Measurements from ENCODE around the gene PARVB.

The PARVB gene

GRCh38 chr22:44030051-44030701, 6.1 kb downstream of the PARVB start:
- DNase-seq (ENCODE audit: low read depth): no peak
- TF ChIP-seq MYC (IDR thresholded peaks at IDR 0.05; ENCODE audit: low read depth, low read length) (no peak), CTCF (IDR thresholded peaks at IDR 0.05; ENCODE audit: low read depth, low read length) (no peak), POLR2A (IDR thresholded peaks at IDR 0.05; ENCODE audit: extremely low read depth, insufficient read length) (no peak), MAX (IDR thresholded peaks at IDR 0.05; ENCODE audit: low read depth, low read length) (no peak)
- H3K4me3 ChIP-seq (ENCODE audit: low read depth, low read length): no peak overlapping the region

GRCh38 chr22:44030702-44031082, 6.6 kb downstream of the PARVB start:
- no peak overlapping the region for H3K4me3 ChIP-seq (ENCODE audit: low read depth, low read length)
- DNase-seq (ENCODE audit: low read depth): no peak
- TF ChIP-seq MYC (IDR thresholded peaks at IDR 0.05; ENCODE audit: low read depth, low read length): no peak
- TF ChIP-seq POLR2A (IDR thresholded peaks at IDR 0.05; ENCODE audit: extremely low read depth, insufficient read length): no peak
- no peak for TF ChIP-seq CTCF (IDR thresholded peaks at IDR 0.05; ENCODE audit: low read depth, low read length)
- no peak for TF ChIP-seq MAX (IDR thresholded peaks at IDR 0.05; ENCODE audit: low read depth, low read length)

- DNase-seq (ENCODE audit: low read depth): no peak
- TF ChIP-seq MYC (IDR thresholded peaks at IDR 0.05; ENCODE audit: low read depth, low read length) (no peak), POLR2A (IDR thresholded peaks at IDR 0.05; ENCODE audit: extremely low read depth, insufficient read length) (no peak), MAX (IDR thresholded peaks at IDR 0.05; ENCODE audit: low read depth, low read length) (no peak), CTCF (IDR thresholded peaks at IDR 0.05; ENCODE audit: low read depth, low read length) (no peak)
- H3K4me3 ChIP-seq (ENCODE audit: low read depth, low read length): no peak overlapping the region
Measured at GRCh38 chr22:44031158-44031952, 7.3 kb downstream of the PARVB start.

GRCh38 chr22:44032126-44032730, 8.1 kb downstream of the PARVB start:
- no peak for DNase-seq (ENCODE audit: low read depth)
- TF ChIP-seq CTCF (IDR thresholded peaks at IDR 0.05; ENCODE audit: low read depth, low read length): no peak
- H3K4me3 ChIP-seq (ENCODE audit: low read depth, low read length): no peak overlapping the region

- no peak for DNase-seq (ENCODE audit: low read depth)
- no peak overlapping the region for H3K4me3 ChIP-seq (ENCODE audit: low read depth, low read length)
- no peak for TF ChIP-seq MAX (IDR thresholded peaks at IDR 0.05; ENCODE audit: low read depth, low read length)
- no peak for TF ChIP-seq POLR2A (IDR thresholded peaks at IDR 0.05; ENCODE audit: extremely low read depth, insufficient read length)
- no peak for TF ChIP-seq CTCF (IDR thresholded peaks at IDR 0.05; ENCODE audit: low read depth, low read length)
- no peak for TF ChIP-seq MYC (IDR thresholded peaks at IDR 0.05; ENCODE audit: low read depth, low read length)
Measured at GRCh38 chr22:44033287-44033686, 9.2 kb downstream of the PARVB start.
